Middle frontal gyrus (tissue), 1 donor: ENCODE results near the gene ACD.

Experiments used
- DNase-seq: peaks from one replicate; pipeline ENCODE4 v3.0.0-alpha.2; 2015; ENCODE audit warnings: low spot score; ENCODE audit errors: extremely low spot score

Gene ACD

GRCh38 chr16:67648088-67648763, 11.8 kb downstream of the ACD start:
- DNase-seq, result no peak

DNA sequence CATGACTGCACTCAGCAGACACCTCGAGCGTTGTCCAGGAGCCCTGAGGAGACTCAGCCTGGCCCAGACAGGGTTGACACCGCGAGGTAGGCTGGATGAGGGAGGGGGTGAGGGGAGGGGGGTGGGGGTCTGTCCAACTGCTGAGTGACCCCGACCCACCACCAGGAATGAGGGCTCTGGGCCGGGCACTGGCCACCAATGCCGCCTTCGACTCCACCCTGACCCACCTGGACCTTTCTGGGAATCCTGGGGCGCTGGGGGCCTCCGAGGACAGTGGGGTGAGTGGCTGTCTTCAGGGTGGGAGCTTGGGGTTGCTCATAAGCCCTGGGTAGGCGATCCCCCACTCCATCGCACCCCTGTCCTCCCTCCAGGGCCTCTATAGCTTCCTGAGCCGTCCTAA, 12.4 kb downstream of the ACD start:
- no peak for DNase-seq

DNA sequence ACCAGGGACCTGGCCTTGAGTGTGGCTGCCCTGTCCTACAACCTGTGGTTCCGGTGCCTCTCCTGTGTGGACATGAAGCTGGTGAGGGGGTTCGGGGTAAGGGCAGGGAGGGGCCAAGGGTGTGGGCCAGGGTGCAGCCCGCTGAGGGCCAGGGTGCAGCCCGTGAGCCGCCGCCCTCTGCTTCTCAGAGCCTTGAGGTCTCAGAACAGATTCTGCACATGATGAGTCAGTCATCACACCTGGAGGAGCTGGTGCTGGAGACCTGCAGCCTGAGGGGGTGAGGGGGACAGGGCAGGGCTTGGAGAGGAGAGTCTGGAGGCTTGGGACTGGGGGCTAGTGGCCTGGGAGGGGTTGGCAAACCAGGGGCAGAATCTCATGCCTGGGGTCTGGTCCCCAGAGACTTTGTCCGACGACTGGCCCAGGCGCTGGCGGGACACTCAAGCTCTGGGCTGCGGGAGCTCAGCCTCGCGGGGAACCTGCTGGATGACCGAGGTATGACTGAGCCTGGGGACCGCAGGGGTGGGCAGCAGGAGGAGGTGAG, 12.9 kb downstream of the ACD start:
- DNase-seq, result no peak

DNA sequence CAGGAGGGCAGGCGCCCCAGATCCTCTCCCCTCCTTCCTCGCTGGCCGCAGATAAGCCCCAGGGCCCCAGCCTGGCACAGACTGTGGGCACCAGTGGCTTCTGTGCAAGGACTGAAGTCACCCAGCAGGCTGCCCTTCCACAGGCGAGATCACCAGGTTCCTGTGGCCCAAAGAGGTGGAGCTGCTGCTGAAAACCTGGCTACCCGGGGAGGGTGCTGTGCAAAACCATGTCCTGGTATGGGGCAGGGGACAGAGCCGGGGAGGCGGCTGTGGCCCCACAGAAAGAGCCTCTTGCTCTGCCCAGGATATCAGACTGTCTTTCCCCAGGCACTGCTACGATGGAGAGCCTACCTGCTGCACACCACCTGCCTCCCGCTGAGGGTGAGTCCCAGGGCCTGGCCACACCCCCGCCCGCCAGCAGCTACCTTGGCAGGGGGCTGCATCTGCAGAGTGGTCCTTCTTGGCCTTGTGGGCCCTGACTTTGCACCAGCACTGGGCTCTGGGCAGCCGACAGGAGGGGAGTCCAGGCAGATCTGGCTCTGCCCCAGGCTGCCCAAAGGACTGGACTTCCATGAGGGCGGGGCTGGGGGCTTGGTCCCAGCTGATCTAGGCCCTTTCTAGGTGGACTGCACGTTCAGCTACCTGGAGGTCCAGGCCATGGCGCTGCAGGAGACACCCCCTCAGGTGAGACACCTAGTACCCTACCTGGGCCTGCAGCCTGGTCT, 14.5 kb downstream of the ACD start:
- DNase-seq, result no peak

GRCh38 chr16:67644038-67644437, 16.0 kb downstream of the ACD start:
- DNase-seq, result no peak

GRCh38 chr16:67641779-67642708, 18.0 kb downstream of the ACD start:
- peak; percentile 42 for DNase-seq

DNA sequence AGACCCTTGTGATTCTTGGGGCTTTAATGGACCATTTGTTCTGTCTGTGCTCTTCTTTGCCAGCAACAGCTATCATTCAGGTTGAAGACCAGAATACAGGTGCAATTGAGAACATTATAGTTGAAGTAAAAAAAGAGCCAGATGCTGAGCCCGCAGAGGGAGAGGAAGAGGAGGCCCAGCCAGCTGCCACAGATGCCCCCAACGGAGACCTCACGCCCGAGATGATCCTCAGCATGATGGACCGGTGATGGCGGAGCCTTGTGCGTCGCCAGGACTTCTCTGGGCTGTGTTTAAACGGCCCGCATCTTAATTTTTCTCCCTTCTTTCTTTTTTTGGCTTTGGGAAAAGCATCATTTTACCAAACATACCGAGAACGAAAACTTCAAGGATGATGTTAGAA, 22.4 kb downstream of the ACD start:
- DNase-seq, result no peak

GRCh38 chr16:67636713-67637112, 23.3 kb downstream of the ACD start:
- no peak for DNase-seq

DNA sequence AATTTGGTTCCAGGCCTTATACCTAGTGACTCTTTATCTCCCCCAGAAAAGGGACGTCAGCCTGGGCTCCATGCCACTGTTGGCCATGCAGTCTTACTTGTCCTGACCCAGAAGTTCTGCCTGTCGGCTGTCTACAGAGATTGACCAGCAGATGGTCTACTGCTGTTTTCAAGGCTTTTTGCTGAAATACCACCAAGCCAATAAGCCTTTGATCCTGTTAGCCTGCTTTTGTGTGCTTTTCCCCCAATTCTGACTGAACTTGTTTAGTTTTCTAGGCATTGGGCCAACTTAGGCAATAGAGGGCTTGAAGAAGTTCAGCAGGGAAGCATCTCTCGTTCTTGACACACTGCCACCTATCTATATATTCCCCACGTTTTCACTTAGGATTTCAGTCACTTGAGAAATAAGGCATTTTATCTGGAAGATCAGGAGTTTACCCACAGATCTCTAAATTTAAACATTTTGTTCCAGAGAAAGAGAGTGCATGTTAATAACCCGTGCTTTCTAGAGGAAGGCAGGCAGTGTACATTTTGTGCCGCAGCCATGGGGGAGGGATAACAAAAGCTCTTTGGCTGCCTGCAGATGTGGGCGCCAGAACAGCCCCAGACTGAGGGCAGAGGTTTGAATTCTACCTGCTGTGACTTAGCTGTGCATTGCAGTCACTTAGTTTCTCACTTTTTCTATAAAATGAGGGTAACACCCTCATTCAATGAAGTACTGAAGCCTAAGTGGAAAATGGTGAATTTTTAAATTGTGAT, 27.5 kb downstream of the ACD start:
- DNase-seq, result no peak

DNA sequence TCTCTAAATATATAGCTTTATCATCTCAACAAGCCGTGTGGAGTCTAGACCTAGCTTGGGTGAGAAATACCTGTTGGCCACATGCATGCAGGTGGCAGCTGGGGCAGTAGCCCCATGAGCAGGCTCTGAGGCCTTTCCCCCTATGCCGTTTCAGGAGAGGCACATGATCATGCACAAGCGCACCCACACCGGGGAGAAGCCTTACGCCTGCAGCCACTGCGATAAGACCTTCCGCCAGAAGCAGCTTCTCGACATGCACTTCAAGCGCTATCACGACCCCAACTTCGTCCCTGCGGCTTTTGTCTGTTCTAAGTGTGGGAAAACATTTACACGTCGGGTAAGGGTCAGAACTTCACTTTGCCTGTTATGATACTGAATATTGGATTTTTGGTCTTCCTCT, 31.8 kb downstream of the ACD start:
- DNase-seq, result no peak

GRCh38 chr16:67613808-67614207, 46.3 kb downstream of the ACD start:
- no peak for DNase-seq

- DNase-seq, result no peak
Observed at GRCh38 chr16:67608364-67608763, 51.7 kb downstream of the ACD start.
